COR-L47 (cell line): Measurements from ENCODE around the gene CNIH3.

Source experiments
- DNase-seq: peaks from one replicate; lab custom pipeline; 2025; lab: John Stamatoyannopoulos, UW

CNIH3 gene

GRCh38 chr1:224616756-224617409 lies 766 bp downstream of the CNIH3 start:
- no peak for DNase-seq

GRCh38 chr1:224617410-224618355 lies 1.6 kb downstream of the CNIH3 start:
- DNase-seq: no peak

GRCh38 chr1:224619209-224619608 lies 3.1 kb downstream of the CNIH3 start:
- no peak for DNase-seq

GRCh38 chr1:224620105-224620504 lies 4.0 kb downstream of the CNIH3 start:
- DNase-seq: no peak

GRCh38 chr1:224621813-224622682 lies 5.9 kb downstream of the CNIH3 start:
- no peak for DNase-seq

- DNase-seq: no peak
These were observed 6.7 kb downstream of the CNIH3 start for GRCh38 chr1:224622831-224623230.

GRCh38 chr1:224623310-224623714 lies 7.2 kb downstream of the CNIH3 start:
- no peak for DNase-seq

GRCh38 chr1:224623743-224624333 lies 7.7 kb downstream of the CNIH3 start:
- no peak for DNase-seq

- no peak for DNase-seq
These were observed 8.3 kb downstream of the CNIH3 start for GRCh38 chr1:224624432-224624831.

GRCh38 chr1:224626042-224626441 lies 9.9 kb downstream of the CNIH3 start:
- no peak for DNase-seq

- peak; percentile 68 for DNase-seq
These were observed 13.8 kb downstream of the CNIH3 start for GRCh38 chr1:224629965-224630364.

GRCh38 chr1:224631462-224632115 lies 15.5 kb downstream of the CNIH3 start:
- DNase-seq: no peak

GRCh38 chr1:224632381-224632871 lies 16.3 kb downstream of the CNIH3 start:
- no peak for DNase-seq

GRCh38 chr1:224632921-224633321 lies 16.8 kb downstream of the CNIH3 start:
- DNase-seq: no peak

GRCh38 chr1:224635356-224635755 lies 19.2 kb downstream of the CNIH3 start:
- no peak for DNase-seq

GRCh38 chr1:224637515-224637914 lies 21.4 kb downstream of the CNIH3 start:
- DNase-seq: no peak

GRCh38 chr1:224637936-224638335 lies 21.8 kb downstream of the CNIH3 start:
- DNase-seq: no peak

GRCh38 chr1:224639426-224639975 lies 23.4 kb downstream of the CNIH3 start:
- no peak for DNase-seq

- no peak for DNase-seq
These were observed 23.9 kb downstream of the CNIH3 start for GRCh38 chr1:224640018-224640417.

GRCh38 chr1:224640587-224640986 lies 24.5 kb downstream of the CNIH3 start:
- no peak for DNase-seq

GRCh38 chr1:224641030-224641429 lies 24.9 kb downstream of the CNIH3 start:
- DNase-seq: peak; percentile 50
